HPDE6-E6E7 (cell line): ENCODE results near the gene HSBP1L1.

Experiments used
- DNase-seq: peaks from one replicate; pipeline ENCODE4 v3.0.0; 2011; ENCODE audit warnings: missing footprints; ENCODE audit errors: extremely low spot score

HSBP1L1 gene

DNA sequence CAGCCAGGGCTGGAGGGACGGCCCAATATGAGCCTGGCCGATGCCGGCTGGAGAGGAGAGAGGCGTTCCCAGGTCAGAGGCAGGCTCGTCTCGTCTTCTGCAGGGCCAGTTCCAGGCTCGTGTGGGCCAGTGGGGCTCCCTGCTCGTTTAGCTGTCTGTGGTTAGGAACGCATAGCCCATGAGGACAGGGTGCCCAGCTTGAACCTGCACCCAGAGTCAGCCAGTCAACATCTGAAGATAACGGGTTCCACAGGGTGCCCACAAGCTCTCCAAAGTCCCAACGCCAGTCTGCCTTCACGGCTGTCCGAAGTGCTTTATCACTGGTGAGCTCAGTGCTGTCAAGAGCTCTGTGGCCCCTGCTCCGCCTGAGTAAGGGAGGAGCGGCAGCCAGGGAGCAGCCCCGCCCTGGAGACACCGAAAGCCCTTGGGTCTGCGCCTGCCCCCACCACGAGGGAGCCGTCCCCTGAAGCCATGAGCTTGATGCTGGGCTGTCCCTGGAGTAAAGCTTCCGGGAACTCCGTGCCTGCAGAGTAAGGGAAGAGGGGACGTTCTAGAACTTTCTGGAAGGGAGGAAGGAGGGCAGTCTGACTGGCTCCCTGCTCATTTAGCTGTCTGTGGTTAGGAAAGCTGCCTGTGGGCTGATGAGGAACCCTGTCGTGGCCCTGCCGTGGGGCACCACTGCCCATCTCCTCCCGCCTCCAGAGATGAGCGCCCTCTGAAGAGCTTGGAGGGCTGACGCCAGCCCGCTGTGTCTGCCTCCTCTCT, 2.7 kb upstream of the HSBP1L1 start:
- peak; percentile 36 for DNase-seq

DNA sequence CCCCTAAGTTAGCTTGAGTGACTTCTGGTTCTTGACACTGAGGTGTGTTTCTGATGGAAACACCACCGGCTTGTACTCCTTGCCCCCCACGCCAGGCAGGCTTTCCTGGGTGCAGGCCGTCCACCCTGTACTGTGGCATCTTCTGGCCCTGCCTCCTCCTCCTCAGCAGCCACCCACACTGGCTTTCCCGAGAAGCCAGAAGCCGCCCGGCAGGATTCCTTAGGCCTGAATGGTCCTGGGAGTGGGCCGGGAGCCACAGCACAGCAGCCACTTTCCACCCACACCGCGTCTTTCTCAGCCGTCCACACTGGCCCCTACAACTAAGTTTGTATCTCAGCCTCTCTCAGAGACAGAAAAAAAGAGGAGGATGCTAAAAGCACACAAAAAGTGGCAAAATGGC, 2.1 kb upstream of the HSBP1L1 start:
- DNase-seq, result peak; percentile 92

DNA sequence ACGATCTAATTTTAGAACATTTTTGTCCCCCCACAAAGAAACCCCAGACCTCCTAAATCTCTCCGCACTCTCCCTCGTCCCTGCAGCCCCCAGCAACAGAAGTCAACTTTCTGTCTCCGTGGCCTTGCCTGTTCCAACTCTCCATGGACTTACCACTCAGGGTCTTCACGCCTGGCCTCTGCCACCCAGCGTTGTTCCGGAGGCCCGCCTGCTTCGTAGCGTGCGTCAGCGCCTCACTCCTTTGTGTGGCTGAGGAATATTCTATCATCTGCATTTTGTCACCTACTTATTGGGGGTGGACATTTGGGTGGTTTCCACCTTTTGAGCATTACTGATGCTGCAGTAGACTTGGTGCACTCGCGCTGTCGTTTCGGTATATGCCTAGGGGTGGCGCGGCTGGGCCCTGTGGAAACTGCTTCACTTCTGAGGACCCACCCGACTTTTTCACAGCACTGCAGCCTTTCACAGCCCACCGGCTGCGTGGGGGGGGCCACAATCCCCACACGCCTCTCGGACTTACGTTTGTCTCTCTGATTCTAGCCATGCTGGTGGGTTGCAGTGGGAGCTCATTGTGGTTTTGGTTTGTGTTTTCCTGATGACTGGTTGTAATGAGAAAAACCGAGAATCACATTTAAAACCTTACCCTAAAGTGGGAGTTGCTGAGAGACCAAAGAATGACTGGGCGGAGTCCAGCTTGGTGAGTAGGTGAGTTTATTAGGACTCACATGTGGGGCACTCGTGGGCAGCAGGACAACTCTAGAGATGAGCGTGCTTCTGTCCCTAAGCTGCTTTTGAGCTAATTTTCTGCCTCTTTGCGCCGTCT, 1.4 kb upstream of the HSBP1L1 start:
- DNase-seq, result no peak

DNA sequence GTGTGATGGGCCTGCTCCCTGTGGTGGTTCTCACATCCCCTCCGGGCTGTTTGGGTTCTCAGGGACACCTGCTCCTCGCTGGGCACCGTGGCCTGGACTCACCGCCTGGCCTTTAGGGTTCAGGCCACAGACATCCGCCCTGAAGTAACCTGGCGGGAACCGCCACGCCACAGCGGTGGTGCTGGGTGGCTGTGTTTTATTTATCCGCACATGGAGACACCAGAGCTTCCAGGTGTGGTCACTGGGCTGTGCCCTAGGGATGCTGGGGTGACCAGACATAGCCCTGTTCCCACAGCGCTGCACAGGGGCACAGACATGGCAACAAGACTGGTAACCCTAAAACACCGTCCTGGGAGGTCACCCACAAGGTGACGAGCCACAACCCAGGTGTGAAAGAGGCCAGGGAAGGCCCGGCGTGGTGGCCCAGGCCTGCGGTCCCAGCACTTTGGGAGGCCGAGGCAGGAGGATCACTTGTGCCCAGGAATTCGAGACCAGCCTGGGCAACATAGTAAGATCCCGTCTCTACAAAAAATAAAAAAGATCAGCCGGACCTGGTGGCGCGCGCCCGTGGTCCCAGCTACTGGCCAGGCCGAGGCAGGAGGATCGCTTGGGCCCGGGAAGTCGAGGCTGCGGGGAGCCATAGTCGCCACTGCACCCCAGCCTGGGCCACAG, 649 bp upstream of the HSBP1L1 start:
- DNase-seq, result no peak

- no peak for DNase-seq
These were observed 868 bp downstream of the HSBP1L1 start for GRCh38 chr18:79965119-79965902.

DNA sequence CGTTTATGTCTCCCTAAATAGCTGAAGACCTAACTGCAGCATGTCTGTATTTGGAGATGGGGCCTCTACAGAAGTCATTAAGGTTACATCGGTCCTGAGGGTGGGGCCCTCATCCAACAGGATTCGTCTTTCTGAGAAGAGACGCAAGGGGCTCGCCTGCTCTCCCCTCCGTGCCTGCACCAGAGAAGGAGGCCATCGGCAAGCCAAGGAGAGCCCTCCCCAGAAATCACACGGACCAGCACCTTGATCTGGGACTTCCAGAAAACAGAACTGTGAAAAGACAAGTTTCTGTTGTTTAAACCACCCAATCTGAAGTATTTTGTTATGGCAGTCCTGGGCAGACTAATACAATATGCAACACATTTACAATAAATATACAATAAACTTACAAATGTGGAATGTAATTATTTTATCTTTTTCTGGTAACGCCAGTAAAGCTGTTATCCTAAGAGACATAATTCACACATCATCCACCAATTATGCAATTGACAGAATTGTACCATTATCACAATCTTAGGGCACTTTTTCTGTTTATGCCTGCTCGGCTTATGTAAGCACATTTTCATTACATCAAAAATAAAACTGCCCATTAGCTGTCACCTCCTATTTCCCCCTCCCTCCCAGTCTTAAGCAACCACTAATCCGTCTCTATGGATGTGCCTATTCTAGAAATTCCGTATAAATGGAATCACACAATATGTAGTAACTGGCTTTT, 6.1 kb downstream of the HSBP1L1 start:
- no peak for DNase-seq

- DNase-seq, result no peak
These were observed 6.9 kb downstream of the HSBP1L1 start for GRCh38 chr18:79971211-79971952.

- DNase-seq, result no peak
These were observed 7.5 kb downstream of the HSBP1L1 start for GRCh38 chr18:79971986-79972385.

GRCh38 chr18:79972720-79973119, 8.3 kb downstream of the HSBP1L1 start:
- DNase-seq, result no peak

DNA sequence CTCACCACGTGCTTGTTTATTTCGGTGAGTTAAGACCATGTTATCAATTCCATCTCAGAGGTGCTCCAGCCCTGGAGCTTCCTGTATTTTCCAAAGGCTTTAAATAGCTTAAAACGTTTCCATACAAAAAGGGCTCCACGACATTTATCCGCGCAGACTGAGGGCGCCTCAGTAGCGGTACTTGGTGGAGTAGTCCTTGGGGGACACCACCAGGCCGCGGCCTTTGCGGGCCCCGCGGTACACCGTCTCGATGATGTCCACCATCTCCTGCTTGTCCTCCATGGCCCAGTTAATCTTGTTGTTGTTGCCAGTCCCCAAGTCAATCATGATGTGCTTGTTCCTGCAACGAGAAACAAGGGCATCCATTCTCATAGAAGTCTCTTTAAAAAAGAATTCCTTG, 9.1 kb downstream of the HSBP1L1 start:
- no peak for DNase-seq

DNA sequence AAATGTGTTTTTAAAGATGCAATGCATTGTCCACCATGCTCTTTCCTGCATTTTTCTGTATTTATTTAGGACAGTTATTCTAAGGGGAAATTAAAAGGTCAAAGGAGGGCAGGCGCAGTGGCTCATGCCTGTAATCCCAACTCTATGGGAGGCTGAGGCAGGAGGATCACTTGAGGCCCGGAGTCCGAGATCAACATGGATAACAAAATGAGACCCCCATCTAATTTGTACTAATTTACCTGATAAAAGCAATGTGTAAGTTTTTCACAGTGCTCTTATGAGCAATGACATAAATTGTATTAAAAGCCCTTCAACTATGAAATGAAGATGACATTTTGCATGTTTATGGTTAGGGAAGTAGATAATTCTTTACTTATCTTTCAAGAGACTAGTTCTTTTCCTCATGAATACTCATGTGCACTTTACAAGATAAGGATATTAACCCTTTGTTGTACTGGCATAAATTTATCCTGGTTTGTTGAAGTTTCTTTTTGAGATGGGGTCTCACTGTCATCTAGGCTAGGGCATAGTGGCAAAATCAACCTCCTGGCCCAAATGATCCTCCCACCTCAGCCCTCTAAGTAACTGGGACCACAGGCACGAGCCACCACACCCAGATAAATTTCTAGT, 9.7 kb downstream of the HSBP1L1 start:
- DNase-seq, result no peak

- DNase-seq, result no peak
These were observed 10.6 kb downstream of the HSBP1L1 start for GRCh38 chr18:79975043-79975442.

- DNase-seq, result no peak
These were observed 11.7 kb downstream of the HSBP1L1 start for GRCh38 chr18:79975985-79976680.

GRCh38 chr18:79979843-79980242, 15.4 kb downstream of the HSBP1L1 start:
- no peak for DNase-seq

- DNase-seq, result no peak
These were observed 16.1 kb downstream of the HSBP1L1 start for GRCh38 chr18:79980585-79980984.

DNA sequence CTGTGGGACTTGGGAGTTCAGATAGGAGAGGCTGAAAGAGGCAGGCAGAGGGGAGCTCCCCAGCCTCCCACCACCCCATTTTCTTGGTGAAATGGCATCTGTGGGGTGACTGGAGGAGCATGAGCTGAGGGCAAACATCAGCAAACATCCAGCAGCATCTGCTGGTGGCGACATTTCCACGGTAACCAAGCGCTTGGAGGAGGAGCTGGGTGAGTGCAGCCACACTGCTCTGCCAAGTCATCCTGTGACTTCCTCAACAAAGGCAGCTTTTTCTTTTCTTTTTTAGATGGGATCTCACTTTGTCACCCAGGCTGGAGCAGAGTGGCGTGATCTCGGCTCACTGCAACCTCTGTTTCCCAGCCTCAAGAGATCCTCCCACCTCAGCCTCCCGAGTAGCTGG, 18.3 kb downstream of the HSBP1L1 start:
- no peak for DNase-seq

- no peak for DNase-seq
These were observed 18.8 kb downstream of the HSBP1L1 start for GRCh38 chr18:79983253-79983652.

DNA sequence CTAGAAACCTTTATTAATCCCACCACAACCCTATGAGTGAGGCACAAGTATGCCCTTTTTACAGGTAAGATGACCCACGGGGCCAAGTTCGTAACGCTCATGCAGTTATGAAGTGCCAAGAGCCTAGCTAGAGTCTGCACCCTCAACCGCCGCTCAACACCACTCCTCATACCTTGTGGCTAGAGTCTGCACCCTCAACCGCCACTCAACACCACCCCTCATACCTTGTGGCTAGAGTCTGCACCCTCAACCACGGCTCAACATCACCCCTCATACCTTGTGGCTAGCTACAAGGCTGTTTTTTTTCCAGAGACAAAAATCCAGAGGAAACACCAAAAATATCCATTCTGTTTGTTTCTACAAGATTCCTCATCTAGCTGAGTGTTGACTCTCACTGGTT, 19.4 kb downstream of the HSBP1L1 start:
- DNase-seq, result no peak

GRCh38 chr18:79985172-79985571, 20.7 kb downstream of the HSBP1L1 start:
- no peak for DNase-seq
